Stomach (tissue), 9 donors: ENCODE results near the gene DCC. TPM values are rescaled to one million over a fixed set of nuclear protein-coding genes. Genes with fewer than 3 reads are reported as not detected.

ENCODE experiments used
- DNase-seq, 2 donors: peaks; one replicate each; pipeline versions ENCODE4 v3.0.0 to v3.0.0-alpha.2; 2013 to 2019
- H3K27ac ChIP-seq, 5 donors: fragments of 200-600 bp in 4 of 5; sonication (generic) in 4 of 5; one replicate each; pipeline ENCODE4 v1.5.1; 2013 to 2019; ENCODE audit warnings: mild to moderate bottlenecking in 1 of 5, moderate library complexity in 1 of 5
- H3K27me3 ChIP-seq, 3 donors: fragments of 200-600 bp; sonication (generic); one replicate each; pipeline ENCODE4 v1.5.1; 2017 to 2019; ENCODE audit warnings: mixed run types in 1 of 3
- H3K36me3 ChIP-seq, 4 donors: fragments of 200-600 bp; sonication (generic); 1 replicate in 3 of 4; 2 replicates in 1 of 4; pipeline ENCODE4 v1.5.1; 2016 to 2019
- H3K4me1 ChIP-seq, 4 donors: fragments of 200-600 bp; sonication (generic); one replicate each; pipeline ENCODE4 v1.5.1; 2016 to 2019
- H3K4me3 ChIP-seq, 4 donors: fragments of 200-600 bp; sonication (generic) in 3 of 4; one replicate each; pipeline ENCODE4 v1.5.1; 2016 to 2019; ENCODE audit warnings: mild to moderate bottlenecking in 1 of 4
- H3K9me3 ChIP-seq, 4 donors: fragments of 200-600 bp; sonication (generic); one replicate each; pipeline ENCODE4 v1.5.1; 2016 to 2019
- CTCF ChIP-seq, 7 experiments: fragments of 450-650 bp in 4 of 7; fragments of 200-600 bp in 3 of 7; sonication (generic) in 3 of 7; IDR thresholded peaks; one replicate each; pipeline ENCODE4 v1.5.1; 2016 to 2019; ENCODE audit warnings: antibody characterized with exemption in 7 of 7, control low read depth in 2 of 7, mild to moderate bottlenecking in 1 of 7
- EP300 ChIP-seq: sonication (generic); formaldehyde crosslinking; IDR thresholded peaks from one replicate; pipeline ENCODE4 v1.6.1; 2017; ENCODE audit warnings: antibody characterized with exemption
- POLR2A ChIP-seq, 4 donors: fragments of 450-650 bp; IDR thresholded peaks; one replicate each; pipeline ENCODE4 v1.6.1; 2016; ENCODE audit warnings: antibody characterized with exemption in 4 of 4, control low read depth in 2 of 4, mild to moderate bottlenecking in 1 of 4, moderate library complexity in 1 of 4
- POLR2AphosphoS5 ChIP-seq, 3 donors: sonication (generic); formaldehyde crosslinking; IDR thresholded peaks; one replicate each; pipeline ENCODE4 v1.6.1; 2016; ENCODE audit warnings: antibody characterized with exemption in 3 of 3
- WGBS, 5 donors: extraction: QIAGEN DNeasy Blood & Tissue Kit in 3 of 5; methylation state at CpG; one replicate each; pipeline versions ENCODE4 v1.1.5 to v1.1.7; 2013 to 2018; 5-methylcytosine and 5-hydroxymethylcytosine counted together
- intact Hi-C: fragments of 100-400 bp; cut with DNase I; formaldehyde crosslinking; loops from one replicate; pipeline ENCODE4 v1.15.1; 2023; ENCODE audit warnings: low total_unique reads
- polyA plus RNA-seq, 3 donors: library from polyadenylated mRNA; stranded (reverse); fragments of 200-250 nt; gene quantifications; one replicate each; pipeline ENCODE4 v1.2.3, GENCODE V29; 2013
- total RNA-seq, 5 donors: library from RNA; depleted of rRNA; stranded (reverse); fragments of >200 nt; gene quantifications; one replicate each; pipeline versions ENCODE4 v1.1.0 to v1.2.3, GENCODE V29; 2014 to 2016
- donor health status: healthy with polysubstance abuse.
- donor health status: Bipolar disorder and iron deficiency.
- donor health status: healthy.

Gene DCC
- total and polyA plus RNA-seq, 8 donors: 0.58 to 1.7 TPM; not detected in 6

- intact Hi-C loops: no loop called here
- H3K36me3 ChIP-seq: no peaks in the 10 kb centered on the region
- peaks cover 11 to 33% (median 21%) of the 10 kb centered on the region in 3 donors for H3K27me3 ChIP-seq
- no peak overlapping the region for H3K27ac ChIP-seq
- no peak overlapping the region for H3K4me3 ChIP-seq
- DNase-seq: no peak
- no peak for TF ChIP-seq CTCF (IDR thresholded peaks at IDR 0.05)
- TF ChIP-seq POLR2AphosphoS5 (IDR thresholded peaks at IDR 0.05): no peak
- TF ChIP-seq EP300: no peak
- no peak for TF ChIP-seq POLR2A (IDR thresholded peaks at IDR 0.05)
- no peaks in the 10 kb centered on the region for H3K9me3 ChIP-seq
- H3K4me1 ChIP-seq: peaks cover 0 to 19% (median 12%) of the 10 kb centered on the region in 4 donors
- WGBS, 5 donors: 48 to 54% (median 50%) methylated on average over 4 of the region's 4 CpGs
These were observed 5.4 kb downstream of the DCC start for GRCh38 chr18:52345428-52345827.

- H3K27me3 ChIP-seq: peaks cover 0 to 5% (median 0%) of the 10 kb centered on the region in 3 donors
- DNase-seq: no peak
- H3K9me3 ChIP-seq: no peaks in the 10 kb centered on the region
- WGBS, 5 donors: 83 to 89% (median 84%) methylated on average over 3 of the region's 3 CpGs
- TF ChIP-seq POLR2AphosphoS5 (IDR thresholded peaks at IDR 0.05) (no peak), POLR2A (IDR thresholded peaks at IDR 0.05) (no peak), CTCF (IDR thresholded peaks at IDR 0.05) (no peak), EP300 (no peak)
- H3K27ac ChIP-seq: no peak overlapping the region
- no peaks in the 10 kb centered on the region for H3K36me3 ChIP-seq
- H3K4me3 ChIP-seq: no peak overlapping the region
- peaks cover 0 to under 1% (median 0%) of the 10 kb centered on the region in 4 donors for H3K4me1 ChIP-seq
- intact Hi-C loops: no loop called here
These were observed 8.2 kb downstream of the DCC start for GRCh38 chr18:52348209-52348608.

GRCh38 chr18:52349498-52349897 lies 9.5 kb downstream of the DCC start:
- TF ChIP-seq POLR2A (IDR thresholded peaks at IDR 0.05): no peak
- TF ChIP-seq CTCF (IDR thresholded peaks at IDR 0.05): no peak
- TF ChIP-seq POLR2AphosphoS5 (IDR thresholded peaks at IDR 0.05): no peak
- TF ChIP-seq EP300: no peak
- Histone ChIP-seq H3K27me3 (peaks cover 0 to 4% (median 0%) of the 10 kb centered on the region in 3 donors), H3K4me3 (no peak overlapping the region), H3K4me1 (peaks cover 0 to 12% (median 1%) of the 10 kb centered on the region in 4 donors), H3K36me3 (no peaks in the 10 kb centered on the region), H3K27ac (no peak overlapping the region), H3K9me3 (no peaks in the 10 kb centered on the region)
- DNase-seq: no peak
- intact Hi-C loops: no loop called here
- 40 to 62% (median 54%) methylated on average over 2 of the region's 2 CpGs for WGBS, 5 donors

- Histone ChIP-seq H3K36me3 (no peaks in the 10 kb centered on the region), H3K4me3 (no peak overlapping the region), H3K4me1 (peaks cover 0 to 12% (median 1%) of the 10 kb centered on the region in 4 donors), H3K9me3 (no peaks in the 10 kb centered on the region), H3K27ac (no peak overlapping the region), H3K27me3 (no peaks in the 10 kb centered on the region)
- TF ChIP-seq CTCF (IDR thresholded peaks at IDR 0.05) (no peak), EP300 (no peak), POLR2A (IDR thresholded peaks at IDR 0.05) (no peak), POLR2AphosphoS5 (IDR thresholded peaks at IDR 0.05) (no peak)
- intact Hi-C loops: no loop called here
- 85 to 89% (median 87%) methylated on average over 3 of the region's 3 CpGs for WGBS, 5 donors
- DNase-seq: no peak
These were observed 12.9 kb downstream of the DCC start for GRCh38 chr18:52352920-52353319.
